HEK293 (cell line): ENCODE data around the gene AKAP5.

ENCODE experiments used
- CTCF ChIA-PET: fragments of 350-600 bp; formaldehyde crosslinking; extraction: SDS; loops from one replicate; lab custom pipeline; 2021; ENCODE audit warnings: antibody characterized with exemption; lab: Yijun Ruan, JAX
- POLR2A ChIA-PET: fragments of 300-600 bp; formaldehyde crosslinking; extraction: SDS; loops from one replicate; lab custom pipeline; 2020; ENCODE audit warnings: antibody characterized with exemption, inconsistent platforms; lab: Yijun Ruan, JAX
- H3K27ac ChIP-seq: fragments of 200-500 bp; sonication (Bioruptor generic); 2 replicates; pipeline ENCODE4 v1.5.1; 2014; ENCODE audit warnings: low read depth, low read length, control low read depth, inconsistent platforms; ENCODE audit errors: extremely low read depth
- H3K36me3 ChIP-seq, 2 experiments: fragments of 200-500 bp in 1 of 2; sonication (Bioruptor generic) in 1 of 2; 1 replicate in 1 of 2; 2 replicates in 1 of 2; pipeline ENCODE4 v1.5.1; 2014 to 2017; ENCODE audit warnings: inconsistent platforms in 2 of 2, low read length in 2 of 2; ENCODE audit not compliant: control insufficient read depth in 2 of 2, insufficient read depth in 1 of 2
- H3K4me1 ChIP-seq: fragments of 200-500 bp; sonication (Bioruptor generic); 2 replicates; pipeline ENCODE4 v1.5.1; 2014; ENCODE audit warnings: mild to moderate bottlenecking, low read length, inconsistent platforms; ENCODE audit not compliant: control insufficient read depth, insufficient read depth
- H3K4me3 ChIP-seq: 2 replicates; pipeline ENCODE4 v1.5.1; 2011; ENCODE audit warnings: low read depth, mild to moderate bottlenecking, control low read depth, low read length, moderate library complexity
- H3K9me3 ChIP-seq: fragments of 200-500 bp; sonication (Bioruptor generic); 2 replicates; pipeline ENCODE4 v1.5.1; 2014; ENCODE audit warnings: low read depth, low read length, inconsistent platforms; ENCODE audit not compliant: control insufficient read depth, insufficient read depth
- TCF7L2 ChIP-seq: IDR thresholded peaks from 2 replicates; pipeline ENCODE4 v1.6.1; 2011; ENCODE audit warnings: low read depth, mild to moderate bottlenecking, inconsistent platforms, low read length, moderate library complexity, borderline replicate concordance
- ZBTB48 ChIP-seq: fragments of 450-650 bp; formaldehyde crosslinking; IDR thresholded peaks from 2 replicates; pipeline ENCODE4 v1.5.1; 2016; ENCODE audit warnings: missing biosample characterization, missing genetic modification characterization
- ZNF169 ChIP-seq: fragments of 450-650 bp; formaldehyde crosslinking; IDR thresholded peaks from 2 replicates; pipeline ENCODE4 v1.5.1; 2016; ENCODE audit warnings: missing biosample characterization, missing genetic modification characterization
- ZNF211 ChIP-seq: fragments of 450-650 bp; formaldehyde crosslinking; IDR thresholded peaks from 2 replicates; pipeline ENCODE4 v1.5.1; 2016; ENCODE audit warnings: low read depth, missing biosample characterization, missing genetic modification characterization
- ZNF335 ChIP-seq: fragments of 450-650 bp; formaldehyde crosslinking; conservative IDR thresholded peaks from 2 replicates; pipeline ENCODE4 v1.5.1; 2016; ENCODE audit warnings: missing biosample characterization, missing genetic modification characterization
- ZNF341 ChIP-seq: fragments of 450-650 bp; formaldehyde crosslinking; IDR thresholded peaks from 2 replicates; pipeline ENCODE4; 2016; ENCODE audit warnings: low read depth, missing biosample characterization, missing genetic modification characterization
- ZNF37A ChIP-seq: fragments of 450-650 bp; IDR thresholded peaks from 2 replicates; pipeline ENCODE4 v1.5.1; 2018; ENCODE audit warnings: missing biosample characterization, missing genetic modification characterization
- ZNF416 ChIP-seq: fragments of 450-650 bp; formaldehyde crosslinking; IDR thresholded peaks from 2 replicates; pipeline ENCODE4 v1.5.1; 2016; ENCODE audit warnings: missing biosample characterization, missing genetic modification characterization
- ZNF501 ChIP-seq: fragments of 450-650 bp; formaldehyde crosslinking; IDR thresholded peaks from 2 replicates; pipeline ENCODE4 v1.5.1; 2016; ENCODE audit warnings: missing biosample characterization, missing genetic modification characterization
- ZNF529 ChIP-seq: fragments of 450-650 bp; formaldehyde crosslinking; IDR thresholded peaks from 2 replicates; pipeline ENCODE4 v1.5.1; 2017; ENCODE audit warnings: missing genetic modification characterization, missing biosample characterization; ENCODE audit not compliant: insufficient replicate concordance
- ZNF530 ChIP-seq: fragments of 450-650 bp; formaldehyde crosslinking; IDR thresholded peaks from 2 replicates; pipeline ENCODE4 v1.5.1; 2016; ENCODE audit warnings: low read depth, missing biosample characterization, missing genetic modification characterization
- ZNF624 ChIP-seq: fragments of 450-650 bp; formaldehyde crosslinking; IDR thresholded peaks from 2 replicates; pipeline ENCODE4 v1.5.1; 2017; ENCODE audit warnings: missing biosample characterization, missing genetic modification characterization
- ZNF670 ChIP-seq: fragments of 450-650 bp; formaldehyde crosslinking; IDR thresholded peaks from 2 replicates; pipeline ENCODE4 v1.5.1; 2016; ENCODE audit warnings: missing biosample characterization, missing genetic modification characterization, low read depth
- ZNF830 ChIP-seq: fragments of 450-650 bp; IDR thresholded peaks from 2 replicates; pipeline ENCODE4 v1.5.0; 2018; ENCODE audit warnings: missing biosample characterization, missing genetic modification characterization, low read depth, mild to moderate bottlenecking, moderate library complexity
- TF ChIP-seq, protein P1 (sequence below): fragments of 450-650 bp; formaldehyde crosslinking; IDR thresholded peaks from 2 replicates; pipeline ENCODE4 v1.5.1; 2017; ENCODE audit warnings: missing biosample characterization, missing genetic modification characterization
- TF ChIP-seq, protein P2 (sequence below): fragments of 450-650 bp; formaldehyde crosslinking; IDR thresholded peaks from 2 replicates; pipeline ENCODE4 v1.5.1; 2017; ENCODE audit warnings: missing biosample characterization, missing genetic modification characterization
- TF ChIP-seq, protein P3 (sequence below): fragments of 450-650 bp; formaldehyde crosslinking; IDR thresholded peaks from 2 replicates; pipeline ENCODE4 v1.5.1; 2016; ENCODE audit warnings: missing biosample characterization, missing genetic modification characterization
- TF ChIP-seq, protein P4 (sequence below): fragments of 450-650 bp; formaldehyde crosslinking; conservative IDR thresholded peaks from 2 replicates; pipeline ENCODE4 v1.5.1; 2016; ENCODE audit warnings: low read depth, missing biosample characterization, missing genetic modification characterization
- TF ChIP-seq, protein P5 (sequence below): fragments of 450-650 bp; formaldehyde crosslinking; IDR thresholded peaks from 2 replicates; pipeline ENCODE4 v1.5.1; 2016; ENCODE audit warnings: missing biosample characterization, missing genetic modification characterization, low read depth
- TF ChIP-seq, protein P6 (sequence below): fragments of 450-650 bp; formaldehyde crosslinking; IDR thresholded peaks from 2 replicates; pipeline ENCODE4 v1.5.1; 2016; ENCODE audit warnings: missing biosample characterization, missing genetic modification characterization

The AKAP5 gene

DNA sequence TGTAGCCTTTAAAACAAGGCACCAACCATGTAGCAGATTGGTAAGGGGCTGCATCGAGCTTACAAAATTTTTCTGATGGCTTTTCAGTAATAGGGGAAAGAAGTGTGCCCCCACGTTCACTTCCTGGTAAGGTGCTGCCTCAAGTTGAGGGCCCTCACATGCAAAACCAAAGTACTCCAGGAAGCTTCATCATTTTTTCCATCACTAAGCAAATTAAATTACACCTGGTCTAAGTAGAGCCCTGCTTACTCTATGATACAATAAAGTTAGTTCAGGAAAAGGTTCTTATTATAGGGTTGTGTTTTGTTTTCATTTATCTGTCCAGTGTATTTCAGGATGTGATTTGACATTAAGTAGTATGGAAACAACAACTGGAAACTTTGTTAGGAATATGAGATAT, 15.0 kb upstream of the AKAP5 start:
- Histone ChIP-seq H3K9me3 (no peaks in the 10 kb centered on the region), H3K4me1 (no peaks in the 10 kb centered on the region), H3K36me3 (peaks cover 72 to 88% of the 10 kb centered on the region in 2 experiments), H3K4me3 (no peak overlapping the region), H3K27ac (no peak overlapping the region)
- TF ChIP-seq, protein P1, sequence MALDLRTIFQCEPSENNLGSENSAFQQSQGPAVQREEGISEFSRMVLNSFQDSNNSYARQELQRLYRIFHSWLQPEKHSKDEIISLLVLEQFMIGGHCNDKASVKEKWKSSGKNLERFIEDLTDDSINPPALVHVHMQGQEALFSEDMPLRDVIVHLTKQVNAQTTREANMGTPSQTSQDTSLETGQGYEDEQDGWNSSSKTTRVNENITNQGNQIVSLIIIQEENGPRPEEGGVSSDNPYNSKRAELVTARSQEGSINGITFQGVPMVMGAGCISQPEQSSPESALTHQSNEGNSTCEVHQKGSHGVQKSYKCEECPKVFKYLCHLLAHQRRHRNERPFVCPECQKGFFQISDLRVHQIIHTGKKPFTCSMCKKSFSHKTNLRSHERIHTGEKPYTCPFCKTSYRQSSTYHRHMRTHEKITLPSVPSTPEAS (tag by site-specific recombination) = no peak
- TF ChIP-seq TCF7L2 (no peak), ZNF830 (tag by site-specific recombination) (no peak), ZNF341 (tag by site-specific recombination) (no peak), ZNF169 (no peak), ZNF501 (tag by site-specific recombination) (no peak), ZNF670 (no peak), ZNF530 (tag by site-specific recombination) (no peak), ZNF335 (no peak), ZNF37A (tag by site-specific recombination) (no peak), ZBTB48 (tag by site-specific recombination) (no peak), ZNF416 (tag by site-specific recombination) (no peak), ZNF211 (tag by site-specific recombination) (no peak), ZNF624 (tag by site-specific recombination) (no peak), ZNF529 (tag by site-specific recombination) (no peak)
- TF ChIP-seq, protein P2, sequence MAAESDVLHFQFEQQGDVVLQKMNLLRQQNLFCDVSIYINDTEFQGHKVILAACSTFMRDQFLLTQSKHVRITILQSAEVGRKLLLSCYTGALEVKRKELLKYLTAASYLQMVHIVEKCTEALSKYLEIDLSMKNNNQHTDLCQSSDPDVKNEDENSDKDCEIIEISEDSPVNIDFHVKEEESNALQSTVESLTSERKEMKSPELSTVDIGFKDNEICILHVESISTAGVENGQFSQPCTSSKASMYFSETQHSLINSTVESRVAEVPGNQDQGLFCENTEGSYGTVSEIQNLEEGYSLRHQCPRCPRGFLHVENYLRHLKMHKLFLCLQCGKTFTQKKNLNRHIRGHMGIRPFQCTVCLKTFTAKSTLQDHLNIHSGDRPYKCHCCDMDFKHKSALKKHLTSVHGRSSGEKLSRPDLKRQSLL (tag by site-specific recombination) = no peak
- TF ChIP-seq, protein P3, sequence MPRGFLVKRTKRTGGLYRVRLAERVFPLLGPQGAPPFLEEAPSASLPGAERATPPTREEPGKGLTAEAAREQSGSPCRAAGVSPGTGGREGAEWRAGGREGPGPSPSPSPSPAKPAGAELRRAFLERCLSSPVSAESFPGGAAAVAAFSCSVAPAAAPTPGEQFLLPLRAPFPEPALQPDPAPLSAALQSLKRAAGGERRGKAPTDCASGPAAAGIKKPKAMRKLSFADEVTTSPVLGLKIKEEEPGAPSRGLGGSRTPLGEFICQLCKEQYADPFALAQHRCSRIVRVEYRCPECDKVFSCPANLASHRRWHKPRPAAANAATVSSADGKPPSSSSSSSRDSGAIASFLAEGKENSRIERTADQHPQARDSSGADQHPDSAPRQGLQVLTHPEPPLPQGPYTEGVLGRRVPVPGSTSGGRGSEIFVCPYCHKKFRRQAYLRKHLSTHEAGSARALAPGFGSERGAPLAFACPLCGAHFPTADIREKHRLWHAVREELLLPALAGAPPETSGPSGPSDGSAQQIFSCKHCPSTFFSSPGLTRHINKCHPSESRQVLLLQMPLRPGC (tag by site-specific recombination) = no peak
- TF ChIP-seq, protein P4, sequence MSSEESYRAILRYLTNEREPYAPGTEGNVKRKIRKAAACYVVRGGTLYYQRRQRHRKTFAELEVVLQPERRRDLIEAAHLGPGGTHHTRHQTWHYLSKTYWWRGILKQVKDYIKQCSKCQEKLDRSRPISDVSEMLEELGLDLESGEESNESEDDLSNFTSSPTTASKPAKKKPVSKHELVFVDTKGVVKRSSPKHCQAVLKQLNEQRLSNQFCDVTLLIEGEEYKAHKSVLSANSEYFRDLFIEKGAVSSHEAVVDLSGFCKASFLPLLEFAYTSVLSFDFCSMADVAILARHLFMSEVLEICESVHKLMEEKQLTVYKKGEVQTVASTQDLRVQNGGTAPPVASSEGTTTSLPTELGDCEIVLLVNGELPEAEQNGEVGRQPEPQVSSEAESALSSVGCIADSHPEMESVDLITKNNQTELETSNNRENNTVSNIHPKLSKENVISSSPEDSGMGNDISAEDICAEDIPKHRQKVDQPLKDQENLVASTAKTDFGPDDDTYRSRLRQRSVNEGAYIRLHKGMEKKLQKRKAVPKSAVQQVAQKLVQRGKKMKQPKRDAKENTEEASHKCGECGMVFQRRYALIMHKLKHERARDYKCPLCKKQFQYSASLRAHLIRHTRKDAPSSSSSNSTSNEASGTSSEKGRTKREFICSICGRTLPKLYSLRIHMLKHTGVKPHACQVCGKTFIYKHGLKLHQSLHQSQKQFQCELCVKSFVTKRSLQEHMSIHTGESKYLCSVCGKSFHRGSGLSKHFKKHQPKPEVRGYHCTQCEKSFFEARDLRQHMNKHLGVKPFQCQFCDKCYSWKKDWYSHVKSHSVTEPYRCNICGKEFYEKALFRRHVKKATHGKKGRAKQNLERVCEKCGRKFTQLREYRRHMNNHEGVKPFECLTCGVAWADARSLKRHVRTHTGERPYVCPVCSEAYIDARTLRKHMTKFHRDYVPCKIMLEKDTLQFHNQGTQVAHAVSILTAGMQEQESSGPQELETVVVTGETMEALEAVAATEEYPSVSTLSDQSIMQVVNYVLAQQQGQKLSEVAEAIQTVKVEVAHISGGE (tag by site-specific recombination) = no peak
- TF ChIP-seq, protein P5, sequence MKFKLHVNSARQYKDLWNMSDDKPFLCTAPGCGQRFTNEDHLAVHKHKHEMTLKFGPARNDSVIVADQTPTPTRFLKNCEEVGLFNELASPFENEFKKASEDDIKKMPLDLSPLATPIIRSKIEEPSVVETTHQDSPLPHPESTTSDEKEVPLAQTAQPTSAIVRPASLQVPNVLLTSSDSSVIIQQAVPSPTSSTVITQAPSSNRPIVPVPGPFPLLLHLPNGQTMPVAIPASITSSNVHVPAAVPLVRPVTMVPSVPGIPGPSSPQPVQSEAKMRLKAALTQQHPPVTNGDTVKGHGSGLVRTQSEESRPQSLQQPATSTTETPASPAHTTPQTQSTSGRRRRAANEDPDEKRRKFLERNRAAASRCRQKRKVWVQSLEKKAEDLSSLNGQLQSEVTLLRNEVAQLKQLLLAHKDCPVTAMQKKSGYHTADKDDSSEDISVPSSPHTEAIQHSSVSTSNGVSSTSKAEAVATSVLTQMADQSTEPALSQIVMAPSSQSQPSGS (tag by site-specific recombination) = no peak
- TF ChIP-seq, protein P6, sequence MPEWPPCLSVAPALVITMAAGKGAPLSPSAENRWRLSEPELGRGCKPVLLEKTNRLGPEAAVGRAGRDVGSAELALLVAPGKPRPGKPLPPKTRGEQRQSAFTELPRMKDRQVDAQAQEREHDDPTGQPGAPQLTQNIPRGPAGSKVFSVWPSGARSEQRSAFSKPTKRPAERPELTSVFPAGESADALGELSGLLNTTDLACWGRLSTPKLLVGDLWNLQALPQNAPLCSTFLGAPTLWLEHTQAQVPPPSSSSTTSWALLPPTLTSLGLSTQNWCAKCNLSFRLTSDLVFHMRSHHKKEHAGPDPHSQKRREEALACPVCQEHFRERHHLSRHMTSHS (tag by site-specific recombination) = no peak
- CTCF ChIA-PET = interaction anchor here (1.8 kb wide), 1 partner anchor 20 kb away, joined by 6 read pairs; no protein-coding TSS in a partner anchor
- POLR2A ChIA-PET = no interaction called here
